ENCODE results near the gene ARMC9.
"Not testable (repeated sequence)": the region's sequence is repeated elsewhere in the genome, so short reads cannot be mapped to it uniquely, and the experiment has no call there.

Gene ARMC9

GRCh38 chr2:231182513-231182899 is 15.9 kb upstream of the ARMC9 start:
- DNase-seq: no peak

- no peak for DNase-seq
Measured at GRCh38 chr2:231183851-231184250, 14.6 kb upstream of the ARMC9 start.

GRCh38 chr2:231184319-231184718 is 14.1 kb upstream of the ARMC9 start:
- DNase-seq: no peak

GRCh38 chr2:231185050-231185725 is 13.2 kb upstream of the ARMC9 start:
- no peak for DNase-seq

- no peak for DNase-seq
Measured at GRCh38 chr2:231185886-231186285, 12.5 kb upstream of the ARMC9 start.

- DNase-seq: no peak
Measured at GRCh38 chr2:231186325-231186724, 12.1 kb upstream of the ARMC9 start.

- DNase-seq: no peak
Measured at GRCh38 chr2:231187736-231188505, 10.5 kb upstream of the ARMC9 start.

- DNase-seq: no peak
Measured at GRCh38 chr2:231188506-231189170, 9.8 kb upstream of the ARMC9 start.

GRCh38 chr2:231189171-231189530 is 9.3 kb upstream of the ARMC9 start:
- DNase-seq: no peak

GRCh38 chr2:231189571-231190495 is 8.6 kb upstream of the ARMC9 start:
- no peak for DNase-seq

GRCh38 chr2:231190531-231191197 is 7.8 kb upstream of the ARMC9 start:
- DNase-seq: no peak

GRCh38 chr2:231191896-231192872 is 6.2 kb upstream of the ARMC9 start:
- no peak for DNase-seq

GRCh38 chr2:231193216-231193615 is 5.2 kb upstream of the ARMC9 start:
- DNase-seq: no peak

GRCh38 chr2:231196592-231196991 is 1.8 kb upstream of the ARMC9 start:
- no peak for DNase-seq

GRCh38 chr2:231197196-231197595 is 1.2 kb upstream of the ARMC9 start:
- not testable (repeated sequence) for DNase-seq

- no peak for DNase-seq
Measured at GRCh38 chr2:231197706-231198290, 633 bp upstream of the ARMC9 start.

GRCh38 chr2:231199219-231199618 is 788 bp downstream of the ARMC9 start:
- no peak for DNase-seq

- no peak for DNase-seq
Measured at GRCh38 chr2:231200805-231201474, 2.5 kb downstream of the ARMC9 start.

GRCh38 chr2:231201475-231201814 is 3.0 kb downstream of the ARMC9 start:
- no peak for DNase-seq

- DNase-seq: no peak
Measured at GRCh38 chr2:231203087-231203486, 4.7 kb downstream of the ARMC9 start.

Measured in DMS79 (cell line).